HepG2 (cell line): ENCODE results near the gene PRM3. TPM values are rescaled to one million over a fixed set of nuclear protein-coding genes. Genes with fewer than 3 reads are reported as not detected.

Experiments used
- ARNT2 ChIP-seq: sonication (generic); formaldehyde crosslinking; IDR thresholded peaks from 2 replicates; pipeline ENCODE4 v1.8.0; 2022; ENCODE audit warnings: mild to moderate bottlenecking, low read depth, missing genetic modification reagents, moderate library complexity
- ATF4 ChIP-seq, 2 experiments: fragments of 450-650 bp in 1 of 2; sonication (generic) in 1 of 2; formaldehyde crosslinking; IDR thresholded peaks; 2 replicates each; pipeline versions ENCODE4 v1.5.0 to v1.8.0; 2020 to 2022; ENCODE audit warnings: mild to moderate bottlenecking in 1 of 2, missing genetic modification reagents in 1 of 2
- ELF4 ChIP-seq: sonication (generic); formaldehyde crosslinking; IDR thresholded peaks from 2 replicates; pipeline ENCODE4 v1.5.0; 2020; ENCODE audit warnings: missing genetic modification reagents, mild to moderate bottlenecking, moderate library complexity, borderline replicate concordance
- KMT2B ChIP-seq: IDR thresholded peaks from 2 replicates; pipeline ENCODE4 v1.6.1; 2016; ENCODE audit warnings: missing genetic modification reagents, missing compliant biosample characterization
- STAT5B ChIP-seq: sonication (generic); formaldehyde crosslinking; IDR thresholded peaks from 2 replicates; pipeline ENCODE4 v1.4.0; 2020; ENCODE audit warnings: missing genetic modification reagents
- XRCC5 ChIP-seq: fragments of 200-400 bp; formaldehyde crosslinking; optimal IDR thresholded peaks from 2 replicates; pipeline ENCODE3; 2017; ENCODE audit warnings: mild to moderate bottlenecking, low read length
- ZNF264 ChIP-seq: sonication (generic); formaldehyde crosslinking; IDR thresholded peaks from 2 replicates; pipeline ENCODE4 v1.4.0; 2020; ENCODE audit warnings: missing genetic modification reagents
- polyA plus RNA-seq, 8 experiments: library from polyadenylated mRNA; depleted of rRNA in 3 of 8; stranded (reverse) in 7 of 8; unstranded in 1 of 8; fragments of >200 nt; fragmentation: Illumina TruSeq in 4 of 8; extraction: Trizol in 4 of 8; gene quantifications; 2 replicates each; pipeline versions ENCODE4 v1.2.1 to v1.2.3, GENCODE V29; 2011 to 2016; ENCODE audit warnings: low read depth in 4 of 8, missing spikeins in 1 of 8, mixed read lengths in 1 of 8; ENCODE audit not compliant: insufficient read depth in 1 of 8
- total RNA-seq, 5 experiments: library from RNA; depleted of rRNA; stranded (reverse); fragments of >200 nt; fragmentation: Illumina TruSeq; extraction: Trizol; gene quantifications; 2 replicates each; pipeline ENCODE4 v1.2.3, GENCODE V29; 2016; ENCODE audit warnings: low read depth in 1 of 5
- TF ChIP-seq, protein P1 (sequence below): IDR thresholded peaks from 2 replicates; pipeline ENCODE4 v1.6.1; 2016; ENCODE audit warnings: low read depth, control low read depth
- TF ChIP-seq, protein P2 (sequence below): sonication (generic); formaldehyde crosslinking; IDR thresholded peaks from 2 replicates; pipeline ENCODE4 v1.5.1; 2020; ENCODE audit warnings: missing genetic modification reagents, mild to moderate bottlenecking, borderline replicate concordance
- TF ChIP-seq, protein P3 (sequence below): sonication (generic); formaldehyde crosslinking; IDR thresholded peaks from 2 replicates; pipeline ENCODE4 v1.5.0; 2020; ENCODE audit warnings: mild to moderate bottlenecking, missing genetic modification reagents
- TF ChIP-seq, protein P4 (sequence below): sonication (generic); formaldehyde crosslinking; IDR thresholded peaks from 2 replicates; pipeline ENCODE4 v1.4.0; 2020; ENCODE audit warnings: mild to moderate bottlenecking, missing genetic modification reagents, borderline replicate concordance
- TF ChIP-seq, protein P5 (sequence below): sonication (generic); formaldehyde crosslinking; IDR thresholded peaks from 2 replicates; pipeline ENCODE4 v1.4.0; 2020; ENCODE audit warnings: low read depth, missing genetic modification reagents
- TF ChIP-seq, protein P6 (sequence below): sonication (generic); formaldehyde crosslinking; conservative IDR thresholded peaks from 2 replicates; pipeline ENCODE4 v1.8.1; 2023; ENCODE audit warnings: missing genetic modification reagents

Gene PRM3
- total and polyA plus RNA-seq, 2 of the 13 experiments (the other 11 are each of a cell fraction or from before 2014, with no cell fraction given) = not detected

GRCh38 chr16:11298143-11298900, 24.9 kb upstream of the PRM3 start (continued):
- TF ChIP-seq, protein P1, sequence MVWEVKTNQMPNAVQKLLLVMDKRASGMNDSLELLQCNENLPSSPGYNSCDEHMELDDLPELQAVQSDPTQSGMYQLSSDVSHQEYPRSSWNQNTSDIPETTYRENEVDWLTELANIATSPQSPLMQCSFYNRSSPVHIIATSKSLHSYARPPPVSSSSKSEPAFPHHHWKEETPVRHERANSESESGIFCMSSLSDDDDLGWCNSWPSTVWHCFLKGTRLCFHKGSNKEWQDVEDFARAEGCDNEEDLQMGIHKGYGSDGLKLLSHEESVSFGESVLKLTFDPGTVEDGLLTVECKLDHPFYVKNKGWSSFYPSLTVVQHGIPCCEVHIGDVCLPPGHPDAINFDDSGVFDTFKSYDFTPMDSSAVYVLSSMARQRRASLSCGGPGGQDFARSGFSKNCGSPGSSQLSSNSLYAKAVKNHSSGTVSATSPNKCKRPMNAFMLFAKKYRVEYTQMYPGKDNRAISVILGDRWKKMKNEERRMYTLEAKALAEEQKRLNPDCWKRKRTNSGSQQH (CRISPR knock-in tag) = no peak
- TF ChIP-seq, protein P2, sequence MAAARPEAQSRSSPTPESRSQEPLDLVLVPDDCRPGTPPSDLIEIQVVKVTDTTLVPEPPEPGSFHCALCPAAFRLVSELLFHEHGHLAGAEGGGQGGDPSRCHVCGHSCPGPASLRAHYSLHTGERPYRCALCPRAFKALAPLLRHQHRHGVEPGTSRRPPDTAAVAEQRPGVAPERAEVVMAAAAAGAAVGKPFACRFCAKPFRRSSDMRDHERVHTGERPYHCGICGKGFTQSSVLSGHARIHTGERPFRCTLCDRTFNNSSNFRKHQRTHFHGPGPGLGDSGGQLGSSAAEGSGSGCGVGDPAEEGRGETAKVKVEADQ (CRISPR knock-in tag) = peak; percentile 35; the same call in 1 of the 2 replicates
- TF ChIP-seq, protein P3, sequence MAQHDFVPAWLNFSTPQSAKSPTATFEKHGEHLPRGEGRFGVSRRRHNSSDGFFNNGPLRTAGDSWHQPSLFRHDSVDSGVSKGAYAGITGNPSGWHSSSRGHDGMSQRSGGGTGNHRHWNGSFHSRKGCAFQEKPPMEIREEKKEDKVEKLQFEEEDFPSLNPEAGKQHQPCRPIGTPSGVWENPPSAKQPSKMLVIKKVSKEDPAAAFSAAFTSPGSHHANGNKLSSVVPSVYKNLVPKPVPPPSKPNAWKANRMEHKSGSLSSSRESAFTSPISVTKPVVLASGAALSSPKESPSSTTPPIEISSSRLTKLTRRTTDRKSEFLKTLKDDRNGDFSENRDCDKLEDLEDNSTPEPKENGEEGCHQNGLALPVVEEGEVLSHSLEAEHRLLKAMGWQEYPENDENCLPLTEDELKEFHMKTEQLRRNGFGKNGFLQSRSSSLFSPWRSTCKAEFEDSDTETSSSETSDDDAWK (CRISPR knock-in tag) = no peak
- no peak for TF ChIP-seq ELF4 (CRISPR knock-in tag)
- peak; percentile 20; the same call in 1 of the 2 replicates for TF ChIP-seq ARNT2
- TF ChIP-seq KMT2B (CRISPR knock-in tag) = no peak
- TF ChIP-seq, protein P4, sequence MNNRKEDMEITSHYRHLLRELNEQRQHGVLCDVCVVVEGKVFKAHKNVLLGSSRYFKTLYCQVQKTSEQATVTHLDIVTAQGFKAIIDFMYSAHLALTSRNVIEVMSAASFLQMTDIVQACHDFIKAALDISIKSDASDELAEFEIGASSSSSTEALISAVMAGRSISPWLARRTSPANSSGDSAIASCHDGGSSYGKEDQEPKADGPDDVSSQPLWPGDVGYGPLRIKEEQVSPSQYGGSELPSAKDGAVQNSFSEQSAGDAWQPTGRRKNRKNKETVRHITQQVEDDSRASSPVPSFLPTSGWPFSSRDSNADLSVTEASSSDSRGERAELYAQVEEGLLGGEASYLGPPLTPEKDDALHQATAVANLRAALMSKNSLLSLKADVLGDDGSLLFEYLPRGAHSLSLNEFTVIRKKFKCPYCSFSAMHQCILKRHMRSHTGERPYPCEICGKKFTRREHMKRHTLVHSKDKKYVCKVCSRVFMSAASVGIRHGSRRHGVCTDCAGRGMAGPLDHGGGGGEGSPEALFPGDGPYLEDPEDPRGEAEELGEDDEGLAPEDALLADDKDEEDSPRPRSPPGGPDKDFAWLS (CRISPR knock-in tag) = no peak
- peak in 1 of 2 experiments; percentile 19; a peak in 1 of 4 replicates for TF ChIP-seq ATF4 (CRISPR knock-in tag; IDR thresholded peaks at IDR 0.05)
- TF ChIP-seq, protein P5, sequence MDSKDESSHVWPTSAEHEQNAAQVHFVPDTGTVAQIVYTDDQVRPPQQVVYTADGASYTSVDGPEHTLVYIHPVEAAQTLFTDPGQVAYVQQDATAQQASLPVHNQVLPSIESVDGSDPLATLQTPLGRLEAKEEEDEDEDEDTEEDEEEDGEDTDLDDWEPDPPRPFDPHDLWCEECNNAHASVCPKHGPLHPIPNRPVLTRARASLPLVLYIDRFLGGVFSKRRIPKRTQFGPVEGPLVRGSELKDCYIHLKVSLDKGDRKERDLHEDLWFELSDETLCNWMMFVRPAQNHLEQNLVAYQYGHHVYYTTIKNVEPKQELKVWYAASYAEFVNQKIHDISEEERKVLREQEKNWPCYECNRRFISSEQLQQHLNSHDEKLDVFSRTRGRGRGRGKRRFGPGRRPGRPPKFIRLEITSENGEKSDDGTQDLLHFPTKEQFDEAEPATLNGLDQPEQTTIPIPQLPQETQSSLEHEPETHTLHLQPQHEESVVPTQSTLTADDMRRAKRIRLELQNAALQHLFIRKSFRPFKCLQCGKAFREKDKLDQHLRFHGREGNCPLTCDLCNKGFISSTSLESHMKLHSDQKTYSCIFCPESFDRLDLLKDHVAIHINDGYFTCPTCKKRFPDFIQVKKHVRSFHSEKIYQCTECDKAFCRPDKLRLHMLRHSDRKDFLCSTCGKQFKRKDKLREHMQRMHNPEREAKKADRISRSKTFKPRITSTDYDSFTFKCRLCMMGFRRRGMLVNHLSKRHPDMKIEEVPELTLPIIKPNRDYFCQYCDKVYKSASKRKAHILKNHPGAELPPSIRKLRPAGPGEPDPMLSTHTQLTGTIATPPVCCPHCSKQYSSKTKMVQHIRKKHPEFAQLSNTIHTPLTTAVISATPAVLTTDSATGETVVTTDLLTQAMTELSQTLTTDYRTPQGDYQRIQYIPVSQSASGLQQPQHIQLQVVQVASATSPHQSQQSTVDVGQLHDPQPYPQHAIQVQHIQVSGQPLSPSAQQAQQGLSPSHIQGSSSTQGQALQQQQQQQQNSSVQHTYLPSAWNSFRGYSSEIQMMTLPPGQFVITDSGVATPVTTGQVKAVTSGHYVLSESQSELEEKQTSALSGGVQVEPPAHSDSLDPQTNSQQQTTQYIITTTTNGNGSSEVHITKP (CRISPR knock-in tag) = no peak
- TF ChIP-seq, protein P6, sequence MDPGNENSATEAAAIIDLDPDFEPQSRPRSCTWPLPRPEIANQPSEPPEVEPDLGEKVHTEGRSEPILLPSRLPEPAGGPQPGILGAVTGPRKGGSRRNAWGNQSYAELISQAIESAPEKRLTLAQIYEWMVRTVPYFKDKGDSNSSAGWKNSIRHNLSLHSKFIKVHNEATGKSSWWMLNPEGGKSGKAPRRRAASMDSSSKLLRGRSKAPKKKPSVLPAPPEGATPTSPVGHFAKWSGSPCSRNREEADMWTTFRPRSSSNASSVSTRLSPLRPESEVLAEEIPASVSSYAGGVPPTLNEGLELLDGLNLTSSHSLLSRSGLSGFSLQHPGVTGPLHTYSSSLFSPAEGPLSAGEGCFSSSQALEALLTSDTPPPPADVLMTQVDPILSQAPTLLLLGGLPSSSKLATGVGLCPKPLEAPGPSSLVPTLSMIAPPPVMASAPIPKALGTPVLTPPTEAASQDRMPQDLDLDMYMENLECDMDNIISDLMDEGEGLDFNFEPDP (CRISPR knock-in tag) = no peak
- no peak for TF ChIP-seq XRCC5
- 0 out of 2 replicates have a peak, but pooled peaks have one; percentile 10 for TF ChIP-seq ZNF264 (CRISPR knock-in tag)
- TF ChIP-seq STAT5B = no peak
